SK-N-SH treated with all-trans-retinoic acid at 6 μM for 48 hours (cell line): Measurements from ENCODE around the gene ZAR1.

Experiments
- ATAC-seq: fragments of 200-7000 bp; cut with Tn5 transposase; 3 replicates; pipeline ENCODE4 v1.9.1; 2020; ENCODE audit warnings: mild to moderate bottlenecking, moderate library complexity
- ARNTL ChIP-seq: fragments of 450-650 bp; formaldehyde crosslinking; IDR thresholded peaks from 2 replicates; pipeline ENCODE4 v1.5.0; 2020; ENCODE audit warnings: low read depth, mild to moderate bottlenecking, moderate library complexity, borderline replicate concordance
- BACH2 ChIP-seq: fragments of 250-450 bp; sonication (Bioruptor Pico); IDR thresholded peaks from 2 replicates; pipeline ENCODE4 v1.9.0; 2021; ENCODE audit warnings: mild to moderate bottlenecking, borderline replicate concordance
- ESRRG ChIP-seq: fragments of 250-450 bp; sonication (Bioruptor Pico); IDR thresholded peaks from 2 replicates; pipeline ENCODE4 v1.6.1; 2021; ENCODE audit warnings: mild to moderate bottlenecking
- PATZ1 ChIP-seq: fragments of 250-450 bp; sonication (Bioruptor Pico); IDR thresholded peaks from 2 replicates; pipeline ENCODE4 v1.8.0; 2020; ENCODE audit warnings: mild to moderate bottlenecking, moderate library complexity, borderline replicate concordance
- PPARA ChIP-seq: fragments of 250-450 bp; sonication (Bioruptor Pico); IDR thresholded peaks from 2 replicates; pipeline ENCODE4 v1.5.0; 2020; ENCODE audit warnings: mild to moderate bottlenecking, borderline replicate concordance
- RARB ChIP-seq: fragments of 250-450 bp; sonication (Bioruptor Pico); IDR thresholded peaks from 2 replicates; pipeline ENCODE4 v1.8.0; 2021; ENCODE audit warnings: mild to moderate bottlenecking, moderate library complexity
- SNAI2 ChIP-seq: fragments of 250-450 bp; sonication (Bioruptor Pico); IDR thresholded peaks from 2 replicates; pipeline ENCODE4 v1.5.0; 2020; ENCODE audit warnings: mild to moderate bottlenecking, moderate library complexity
- TOX ChIP-seq: fragments of 250-450 bp; sonication (Bioruptor Pico); IDR thresholded peaks from 2 replicates; pipeline ENCODE4 v1.8.0; 2021; ENCODE audit warnings: mild to moderate bottlenecking, moderate library complexity, borderline replicate concordance
- ZC3H10 ChIP-seq: fragments of 250-450 bp; sonication (Bioruptor Pico); IDR thresholded peaks from 2 replicates; pipeline ENCODE4 v1.5.1; 2021; ENCODE audit warnings: mild to moderate bottlenecking, moderate library complexity
- ZFP3 ChIP-seq: fragments of 250-450 bp; sonication (Bioruptor Pico); IDR thresholded peaks from 2 replicates; pipeline ENCODE4 v1.5.0; 2020; ENCODE audit warnings: mild to moderate bottlenecking, moderate library complexity
- ZNF565 ChIP-seq: fragments of 450-650 bp; formaldehyde crosslinking; conservative IDR thresholded peaks from 2 replicates; pipeline ENCODE4 v1.5.0; 2020; ENCODE audit warnings: low read depth, mild to moderate bottlenecking, moderate library complexity
- ZNF70 ChIP-seq: fragments of 450-650 bp; formaldehyde crosslinking; IDR thresholded peaks from 2 replicates; pipeline ENCODE4 v1.5.0; 2020; ENCODE audit warnings: mild to moderate bottlenecking, moderate library complexity
- ZNF8 ChIP-seq: fragments of 450-650 bp; formaldehyde crosslinking; IDR thresholded peaks from 2 replicates; pipeline ENCODE4 v1.5.0; 2020; ENCODE audit warnings: mild to moderate bottlenecking, moderate library complexity
- TF ChIP-seq, protein P1 (sequence below): fragments of 250-450 bp; sonication (Bioruptor Pico); IDR thresholded peaks from 2 replicates; pipeline ENCODE4 v1.5.0; 2020; ENCODE audit warnings: mild to moderate bottlenecking, moderate library complexity
- TF ChIP-seq, protein P2 (sequence below): fragments of 250-450 bp; sonication (Bioruptor Pico); IDR thresholded peaks from 2 replicates; pipeline ENCODE4 v1.5.1; 2021; ENCODE audit warnings: mild to moderate bottlenecking, moderate library complexity
- TF ChIP-seq, protein P3 (sequence below): fragments of 250-450 bp; sonication (Bioruptor Pico); IDR thresholded peaks from 2 replicates; pipeline ENCODE4 v1.8.0; 2021; ENCODE audit warnings: low read depth, mild to moderate bottlenecking, moderate library complexity, borderline replicate concordance

The ZAR1 gene

GRCh38 chr4:48504352-48504751, 14.3 kb downstream of the ZAR1 start:
- TF ChIP-seq PATZ1 (CRISPR knock-in tag) = no peak
- TF ChIP-seq, protein P1, sequence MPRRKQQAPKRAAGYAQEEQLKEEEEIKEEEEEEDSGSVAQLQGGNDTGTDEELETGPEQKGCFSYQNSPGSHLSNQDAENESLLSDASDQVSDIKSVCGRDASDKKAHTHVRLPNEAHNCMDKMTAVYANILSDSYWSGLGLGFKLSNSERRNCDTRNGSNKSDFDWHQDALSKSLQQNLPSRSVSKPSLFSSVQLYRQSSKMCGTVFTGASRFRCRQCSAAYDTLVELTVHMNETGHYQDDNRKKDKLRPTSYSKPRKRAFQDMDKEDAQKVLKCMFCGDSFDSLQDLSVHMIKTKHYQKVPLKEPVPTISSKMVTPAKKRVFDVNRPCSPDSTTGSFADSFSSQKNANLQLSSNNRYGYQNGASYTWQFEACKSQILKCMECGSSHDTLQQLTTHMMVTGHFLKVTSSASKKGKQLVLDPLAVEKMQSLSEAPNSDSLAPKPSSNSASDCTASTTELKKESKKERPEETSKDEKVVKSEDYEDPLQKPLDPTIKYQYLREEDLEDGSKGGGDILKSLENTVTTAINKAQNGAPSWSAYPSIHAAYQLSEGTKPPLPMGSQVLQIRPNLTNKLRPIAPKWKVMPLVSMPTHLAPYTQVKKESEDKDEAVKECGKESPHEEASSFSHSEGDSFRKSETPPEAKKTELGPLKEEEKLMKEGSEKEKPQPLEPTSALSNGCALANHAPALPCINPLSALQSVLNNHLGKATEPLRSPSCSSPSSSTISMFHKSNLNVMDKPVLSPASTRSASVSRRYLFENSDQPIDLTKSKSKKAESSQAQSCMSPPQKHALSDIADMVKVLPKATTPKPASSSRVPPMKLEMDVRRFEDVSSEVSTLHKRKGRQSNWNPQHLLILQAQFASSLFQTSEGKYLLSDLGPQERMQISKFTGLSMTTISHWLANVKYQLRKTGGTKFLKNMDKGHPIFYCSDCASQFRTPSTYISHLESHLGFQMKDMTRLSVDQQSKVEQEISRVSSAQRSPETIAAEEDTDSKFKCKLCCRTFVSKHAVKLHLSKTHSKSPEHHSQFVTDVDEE = no peak
- no peak for TF ChIP-seq ZC3H10 (CRISPR knock-in tag)
- no peak for TF ChIP-seq ZNF8
- no peak for TF ChIP-seq ZNF565 (CRISPR knock-in tag)
- TF ChIP-seq ZFP3 (CRISPR knock-in tag) = no peak
- TF ChIP-seq, protein P2, sequence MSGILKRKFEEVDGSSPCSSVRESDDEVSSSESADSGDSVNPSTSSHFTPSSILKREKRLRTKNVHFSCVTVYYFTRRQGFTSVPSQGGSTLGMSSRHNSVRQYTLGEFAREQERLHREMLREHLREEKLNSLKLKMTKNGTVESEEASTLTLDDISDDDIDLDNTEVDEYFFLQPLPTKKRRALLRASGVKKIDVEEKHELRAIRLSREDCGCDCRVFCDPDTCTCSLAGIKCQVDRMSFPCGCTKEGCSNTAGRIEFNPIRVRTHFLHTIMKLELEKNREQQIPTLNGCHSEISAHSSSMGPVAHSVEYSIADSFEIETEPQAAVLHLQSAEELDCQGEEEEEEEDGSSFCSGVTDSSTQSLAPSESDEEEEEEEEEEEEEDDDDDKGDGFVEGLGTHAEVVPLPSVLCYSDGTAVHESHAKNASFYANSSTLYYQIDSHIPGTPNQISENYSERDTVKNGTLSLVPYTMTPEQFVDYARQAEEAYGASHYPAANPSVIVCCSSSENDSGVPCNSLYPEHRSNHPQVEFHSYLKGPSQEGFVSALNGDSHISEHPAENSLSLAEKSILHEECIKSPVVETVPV (CRISPR knock-in tag) = no peak
- TF ChIP-seq ARNTL (CRISPR knock-in tag) = no peak
- TF ChIP-seq ZNF70 = no peak
- TF ChIP-seq, protein P3, sequence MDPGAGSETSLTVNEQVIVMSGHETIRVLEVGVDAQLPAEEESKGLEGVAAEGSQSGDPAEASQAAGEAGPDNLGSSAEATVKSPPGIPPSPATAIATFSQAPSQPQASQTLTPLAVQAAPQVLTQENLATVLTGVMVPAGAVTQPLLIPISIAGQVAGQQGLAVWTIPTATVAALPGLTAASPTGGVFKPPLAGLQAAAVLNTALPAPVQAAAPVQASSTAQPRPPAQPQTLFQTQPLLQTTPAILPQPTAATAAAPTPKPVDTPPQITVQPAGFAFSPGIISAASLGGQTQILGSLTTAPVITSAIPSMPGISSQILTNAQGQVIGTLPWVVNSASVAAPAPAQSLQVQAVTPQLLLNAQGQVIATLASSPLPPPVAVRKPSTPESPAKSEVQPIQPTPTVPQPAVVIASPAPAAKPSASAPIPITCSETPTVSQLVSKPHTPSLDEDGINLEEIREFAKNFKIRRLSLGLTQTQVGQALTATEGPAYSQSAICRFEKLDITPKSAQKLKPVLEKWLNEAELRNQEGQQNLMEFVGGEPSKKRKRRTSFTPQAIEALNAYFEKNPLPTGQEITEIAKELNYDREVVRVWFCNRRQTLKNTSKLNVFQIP (CRISPR knock-in tag) = no peak
- no peak for TF ChIP-seq BACH2 (CRISPR knock-in tag)
- no peak for TF ChIP-seq PPARA (CRISPR knock-in tag)
- no peak for TF ChIP-seq TOX (CRISPR knock-in tag)
- ATAC-seq = no peak

GRCh38 chr4:48506716-48507115, 16.7 kb downstream of the ZAR1 start:
- ATAC-seq = no peak
- TF ChIP-seq RARB (CRISPR knock-in tag) = no peak
- no peak for TF ChIP-seq SNAI2 (CRISPR knock-in tag)
- no peak for TF ChIP-seq ARNTL (CRISPR knock-in tag)
- TF ChIP-seq BACH2 (CRISPR knock-in tag) = no peak
- TF ChIP-seq ZNF70 = no peak
- TF ChIP-seq, protein P3 (CRISPR knock-in tag) = no peak
- no peak for TF ChIP-seq ESRRG (CRISPR knock-in tag)
- TF ChIP-seq ZFP3 (CRISPR knock-in tag) = no peak
- TF ChIP-seq ZNF8 = no peak
- TF ChIP-seq, protein P1 = no peak

- ATAC-seq = no peak
- TF ChIP-seq, protein P3 (CRISPR knock-in tag) = no peak
These were observed 19.5 kb downstream of the ZAR1 start for GRCh38 chr4:48509543-48509942.
